GM12865 (cell line): Measurements from ENCODE around the gene CDC42BPB.

ENCODE experiments used
- DNase-seq: peaks from one replicate; pipeline ENCODE4 v3.0.0; 2010; ENCODE audit warnings: low read depth
- H3K4me3 ChIP-seq: 2 replicates; pipeline ENCODE4 v1.5.1; 2011; ENCODE audit warnings: mild to moderate bottlenecking, low read depth, low read length, control low read depth
- CTCF ChIP-seq: IDR thresholded peaks from 2 replicates; pipeline ENCODE4 v1.5.1; 2011; ENCODE audit warnings: low read length, control low read depth, low read depth, inconsistent platforms; ENCODE audit not compliant: insufficient read depth; ENCODE audit errors: missing control alignments

CDC42BPB gene

DNA sequence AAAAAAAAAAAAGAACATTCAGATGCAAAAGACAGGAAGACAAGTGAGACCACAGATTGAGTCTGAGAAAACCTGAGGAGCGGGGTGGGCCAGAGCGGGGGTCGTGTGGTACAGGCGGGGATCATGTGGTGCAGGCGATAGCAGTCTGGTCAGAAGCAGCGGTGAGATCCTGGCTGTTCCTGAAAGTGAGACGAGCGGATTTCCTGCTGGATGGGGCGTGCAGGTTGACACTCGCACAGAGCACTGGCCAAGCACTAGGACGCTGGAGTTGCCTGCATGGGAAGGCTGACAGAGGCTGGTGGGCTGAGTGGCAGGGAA is 35.7 kb downstream of the CDC42BPB start:
- no peak for DNase-seq
- no peak for TF ChIP-seq CTCF

GRCh38 chr14:103020271-103021170 is 36.8 kb downstream of the CDC42BPB start:
- no peak overlapping the region for H3K4me3 ChIP-seq
- no peak for TF ChIP-seq CTCF
- DNase-seq = no peak

More for the DNA sequence above, 35.7 kb downstream of the CDC42BPB start:
- no peak overlapping the region for H3K4me3 ChIP-seq

GRCh38 chr14:103019826-103020225 is 37.5 kb downstream of the CDC42BPB start:
- DNase-seq = no peak
- TF ChIP-seq CTCF = no peak

GRCh38 chr14:103019236-103019635 is 38.1 kb downstream of the CDC42BPB start:
- no peak overlapping the region for H3K4me3 ChIP-seq
- TF ChIP-seq CTCF = no peak
- no peak for DNase-seq

More at GRCh38 chr14:103019826-103020225, 37.5 kb downstream of the CDC42BPB start:
- no peak overlapping the region for H3K4me3 ChIP-seq

DNA sequence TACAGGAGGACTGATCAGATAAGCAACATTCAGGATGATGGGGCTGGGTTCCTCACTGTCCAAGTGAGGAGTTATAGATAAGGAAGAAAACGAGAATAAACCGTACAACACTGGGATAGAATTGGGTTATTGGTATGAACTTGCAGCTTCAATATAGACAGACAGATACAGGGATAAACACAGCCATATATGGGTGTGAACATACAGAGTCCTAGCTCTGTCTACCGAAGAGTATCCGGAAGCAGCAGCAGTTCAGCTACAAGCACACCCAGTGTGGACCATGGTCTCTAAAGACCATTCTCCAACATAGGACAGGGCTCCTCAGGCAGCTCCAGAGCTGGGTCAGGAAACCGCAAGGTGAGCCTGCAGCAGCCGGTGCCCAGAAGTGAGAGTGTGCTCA is 40.8 kb downstream of the CDC42BPB start:
- TF ChIP-seq CTCF = no peak
- no peak for DNase-seq
- no peak overlapping the region for H3K4me3 ChIP-seq

GRCh38 chr14:103016071-103016470 is 41.3 kb downstream of the CDC42BPB start:
- no peak for DNase-seq
- TF ChIP-seq CTCF = no peak
- H3K4me3 ChIP-seq = no peak overlapping the region

DNA sequence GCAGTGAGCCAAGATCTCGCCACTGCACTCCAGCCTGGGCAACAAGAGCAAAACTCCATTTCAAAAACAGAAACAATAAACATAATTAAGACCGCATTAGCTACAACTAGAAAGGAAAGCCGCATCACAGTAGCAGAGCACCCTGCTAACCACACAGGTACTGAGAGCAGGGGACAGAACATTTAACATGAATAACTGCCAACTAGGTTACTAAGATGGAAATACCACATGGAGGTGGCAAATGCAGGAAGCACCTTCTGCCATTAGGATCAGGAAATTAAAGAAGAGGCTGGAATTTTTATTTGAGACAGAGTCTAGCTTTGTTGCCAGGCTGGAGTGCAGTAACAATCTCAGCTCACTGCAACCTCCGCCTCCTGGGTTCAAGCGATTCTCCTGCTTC is 41.9 kb downstream of the CDC42BPB start:
- no peak overlapping the region for H3K4me3 ChIP-seq
- DNase-seq = no peak
- TF ChIP-seq CTCF = no peak
